ENCODE data around the gene CPLANE2.
A peak's percentile ranks its signal among the peaks of the same experiment; 100 is the strongest.

The CPLANE2 gene

DNA sequence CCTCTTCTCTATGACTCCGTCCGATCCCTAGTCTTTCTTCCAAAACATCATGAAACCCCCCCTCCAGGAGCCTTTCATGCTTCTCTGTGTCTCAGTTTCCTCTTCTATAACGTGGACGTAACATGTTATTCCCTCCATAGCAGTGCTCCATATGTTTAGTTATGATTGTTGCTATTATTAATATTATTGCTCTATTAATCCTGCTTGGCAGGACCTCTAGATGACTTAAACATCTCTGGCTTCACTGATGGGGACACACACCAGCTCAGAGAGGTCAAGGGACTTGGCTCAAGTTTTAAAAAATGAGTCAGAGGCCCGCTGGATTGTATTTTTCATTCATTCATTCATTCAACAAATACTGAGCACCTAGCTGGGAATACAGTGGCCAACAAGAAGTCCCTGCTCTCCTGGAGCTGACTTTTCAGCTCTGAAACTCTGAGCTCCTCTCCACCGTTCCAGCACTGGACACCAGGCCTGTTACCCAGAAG is 404 bp upstream of the CPLANE2 start:
- H3K4me3 ChIP-seq (replicated peaks; ENCODE audit: low read depth, low read length), result peak overlapping the region; percentile 47
- H3K27me3 ChIP-seq (replicated peaks; ENCODE audit: control insufficient read depth, insufficient read depth, low read length), result no peaks in the 10 kb centered on the region
- no peak for DNase-seq (ENCODE audit: extremely low read depth, insufficient read length)
- no peaks in the 10 kb centered on the region for H3K36me3 ChIP-seq (ENCODE audit: control insufficient read depth, insufficient read depth, low read length)
- TF ChIP-seq CTCF (IDR thresholded peaks at IDR 0.05; ENCODE audit: insufficient read depth, low read length, poor library complexity, severe bottlenecking), result no peak

GRCh38 chr1:16235944-16236510 is 956 bp downstream of the CPLANE2 start:
- no peaks in the 10 kb centered on the region for H3K27me3 ChIP-seq (replicated peaks; ENCODE audit: control insufficient read depth, insufficient read depth, low read length)
- H3K4me3 ChIP-seq (replicated peaks; ENCODE audit: low read depth, low read length), result peak overlapping the region; percentile 77
- peak; percentile 40 for TF ChIP-seq CTCF (IDR thresholded peaks at IDR 0.05; ENCODE audit: insufficient read depth, low read length, poor library complexity, severe bottlenecking)
- no peaks in the 10 kb centered on the region for H3K36me3 ChIP-seq (ENCODE audit: control insufficient read depth, insufficient read depth, low read length)
- no peak for DNase-seq (ENCODE audit: extremely low read depth, insufficient read length)

DNA sequence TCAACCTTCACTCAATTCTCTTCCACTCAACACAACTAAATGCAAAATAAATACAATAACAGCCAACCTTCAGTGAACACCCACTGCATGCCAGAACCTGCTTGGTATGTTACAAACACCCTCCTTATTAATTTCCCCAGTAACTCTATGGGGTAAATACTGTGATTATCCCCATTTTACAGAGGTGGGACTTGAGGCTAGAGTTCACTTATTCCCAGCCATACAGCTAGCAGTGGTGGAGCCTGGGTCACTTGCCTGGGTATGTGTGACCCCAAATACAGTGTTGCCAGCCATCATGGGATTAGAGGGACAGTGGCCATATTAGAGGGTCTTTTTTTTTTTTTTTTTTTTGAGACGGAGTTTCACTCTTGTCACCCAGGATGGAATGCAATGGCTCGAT is 1.6 kb downstream of the CPLANE2 start:
- DNase-seq (ENCODE audit: extremely low read depth, insufficient read length), result no peak
- no peak for TF ChIP-seq CTCF (IDR thresholded peaks at IDR 0.05; ENCODE audit: insufficient read depth, low read length, poor library complexity, severe bottlenecking)

DNA sequence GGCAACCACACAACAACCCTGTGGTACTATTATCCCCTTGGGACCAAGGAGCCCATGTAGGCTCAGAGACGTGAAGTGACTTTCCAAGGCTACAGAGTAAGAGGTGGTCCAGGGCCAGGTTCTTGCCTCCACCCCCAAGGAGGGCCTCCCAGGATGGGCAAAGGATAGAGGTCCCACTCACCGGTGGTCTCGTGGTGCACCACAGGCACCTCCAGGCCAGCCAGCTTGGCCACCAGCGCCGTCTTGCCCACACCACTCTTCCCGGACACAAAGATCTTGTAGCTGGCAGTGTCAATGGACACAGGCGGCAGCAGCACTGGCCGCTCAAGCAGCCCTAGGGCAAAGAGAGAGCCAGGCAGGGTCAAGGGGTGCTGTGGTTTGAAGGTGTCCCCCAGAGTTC is 3.6 kb downstream of the CPLANE2 start:
- DNase-seq (ENCODE audit: extremely low read depth, insufficient read length), result no peak
- Histone ChIP-seq H3K4me3 (replicated peaks; ENCODE audit: low read depth, low read length) (no peak overlapping the region), H3K36me3 (ENCODE audit: control insufficient read depth, insufficient read depth, low read length) (no peaks in the 10 kb centered on the region), H3K27me3 (replicated peaks; ENCODE audit: control insufficient read depth, insufficient read depth, low read length) (no peaks in the 10 kb centered on the region)
- TF ChIP-seq CTCF (IDR thresholded peaks at IDR 0.05; ENCODE audit: insufficient read depth, low read length, poor library complexity, severe bottlenecking), result no peak

More for the DNA sequence above, 1.6 kb downstream of the CPLANE2 start:
- Histone ChIP-seq H3K36me3 (ENCODE audit: control insufficient read depth, insufficient read depth, low read length) (no peaks in the 10 kb centered on the region), H3K4me3 (replicated peaks; ENCODE audit: low read depth, low read length) (no peak overlapping the region), H3K27me3 (replicated peaks; ENCODE audit: control insufficient read depth, insufficient read depth, low read length) (no peaks in the 10 kb centered on the region)

- Histone ChIP-seq H3K27me3 (replicated peaks; ENCODE audit: control insufficient read depth, insufficient read depth, low read length) (no peaks in the 10 kb centered on the region; the same call in 1 of the 2 replicates), H3K4me3 (replicated peaks; ENCODE audit: low read depth, low read length) (no peak overlapping the region), H3K36me3 (ENCODE audit: control insufficient read depth, insufficient read depth, low read length) (no peaks in the 10 kb centered on the region)
- no peak for TF ChIP-seq CTCF (IDR thresholded peaks at IDR 0.05; ENCODE audit: insufficient read depth, low read length, poor library complexity, severe bottlenecking)
- DNase-seq (ENCODE audit: extremely low read depth, insufficient read length), result no peak
Measured at GRCh38 chr1:16232316-16232710, 4.7 kb downstream of the CPLANE2 start.
